22Rv1 (cell line): ENCODE measurements around the gene TNFRSF17.

ENCODE experiments used
- ZFX ChIP-seq: fragments of 450-650 bp; IDR thresholded peaks from 2 replicates; pipeline ENCODE4 v1.6.1; 2017; ENCODE audit warnings: antibody characterized with exemption, borderline replicate concordance
- TF ChIP-seq, protein P1 (sequence below): fragments of 450-650 bp; IDR thresholded peaks from 2 replicates; pipeline ENCODE4 v1.5.1; 2017; ENCODE audit warnings: mild to moderate bottlenecking

DNA sequence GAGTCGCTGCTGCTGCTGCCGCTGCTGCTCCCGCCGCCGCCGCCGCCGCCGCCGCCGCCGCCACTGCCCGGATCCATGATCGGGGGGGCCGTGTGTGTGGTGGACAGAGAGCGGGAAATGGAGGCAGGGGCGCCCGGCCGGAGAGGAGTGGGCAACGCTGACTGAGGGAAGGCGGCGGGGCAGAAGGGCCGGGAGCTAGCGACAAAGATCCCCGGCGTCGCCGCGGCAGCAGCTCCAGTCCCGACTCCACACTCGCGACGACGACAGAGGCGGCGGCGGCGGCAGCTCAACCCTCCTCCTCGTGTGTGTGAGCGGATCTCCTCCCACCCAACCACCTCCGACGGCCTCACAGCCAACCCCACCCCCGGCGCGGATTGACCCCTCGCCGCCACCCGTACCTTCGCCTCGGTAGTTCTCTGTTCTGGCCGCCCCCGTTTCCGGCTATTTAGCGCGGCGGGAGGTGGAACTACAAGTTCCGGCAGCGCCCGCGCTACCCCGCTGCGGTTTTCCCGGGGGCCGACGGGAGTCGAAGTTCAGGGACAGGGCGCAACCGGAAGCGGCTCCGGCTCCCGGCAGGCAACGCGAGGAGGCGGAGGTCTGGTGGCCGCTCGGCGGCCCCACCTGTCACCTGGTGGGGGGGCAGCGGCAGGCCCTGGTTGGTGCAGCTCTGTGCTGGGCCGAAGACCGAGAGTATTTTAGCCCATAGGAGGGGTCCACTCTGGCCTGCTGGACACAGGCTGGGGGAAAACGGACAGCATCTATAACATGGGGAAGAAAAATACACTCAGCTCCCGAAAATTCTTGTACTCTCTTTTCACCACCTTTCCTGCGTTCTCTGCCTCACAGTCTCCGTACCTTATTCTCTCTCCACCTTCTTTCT is 49.1 kb upstream of the TNFRSF17 start, which contains the start of gene GSPT1:
- TF ChIP-seq, protein P1, sequence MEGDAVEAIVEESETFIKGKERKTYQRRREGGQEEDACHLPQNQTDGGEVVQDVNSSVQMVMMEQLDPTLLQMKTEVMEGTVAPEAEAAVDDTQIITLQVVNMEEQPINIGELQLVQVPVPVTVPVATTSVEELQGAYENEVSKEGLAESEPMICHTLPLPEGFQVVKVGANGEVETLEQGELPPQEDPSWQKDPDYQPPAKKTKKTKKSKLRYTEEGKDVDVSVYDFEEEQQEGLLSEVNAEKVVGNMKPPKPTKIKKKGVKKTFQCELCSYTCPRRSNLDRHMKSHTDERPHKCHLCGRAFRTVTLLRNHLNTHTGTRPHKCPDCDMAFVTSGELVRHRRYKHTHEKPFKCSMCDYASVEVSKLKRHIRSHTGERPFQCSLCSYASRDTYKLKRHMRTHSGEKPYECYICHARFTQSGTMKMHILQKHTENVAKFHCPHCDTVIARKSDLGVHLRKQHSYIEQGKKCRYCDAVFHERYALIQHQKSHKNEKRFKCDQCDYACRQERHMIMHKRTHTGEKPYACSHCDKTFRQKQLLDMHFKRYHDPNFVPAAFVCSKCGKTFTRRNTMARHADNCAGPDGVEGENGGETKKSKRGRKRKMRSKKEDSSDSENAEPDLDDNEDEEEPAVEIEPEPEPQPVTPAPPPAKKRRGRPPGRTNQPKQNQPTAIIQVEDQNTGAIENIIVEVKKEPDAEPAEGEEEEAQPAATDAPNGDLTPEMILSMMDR: no peak
- no peak for TF ChIP-seq ZFX
